ENCODE results near the gene MGMT.
"Not testable (repeated sequence)": the region's sequence is repeated elsewhere in the genome, so short reads cannot be mapped to it uniquely, and the experiment has no call there.

MGMT gene

DNA sequence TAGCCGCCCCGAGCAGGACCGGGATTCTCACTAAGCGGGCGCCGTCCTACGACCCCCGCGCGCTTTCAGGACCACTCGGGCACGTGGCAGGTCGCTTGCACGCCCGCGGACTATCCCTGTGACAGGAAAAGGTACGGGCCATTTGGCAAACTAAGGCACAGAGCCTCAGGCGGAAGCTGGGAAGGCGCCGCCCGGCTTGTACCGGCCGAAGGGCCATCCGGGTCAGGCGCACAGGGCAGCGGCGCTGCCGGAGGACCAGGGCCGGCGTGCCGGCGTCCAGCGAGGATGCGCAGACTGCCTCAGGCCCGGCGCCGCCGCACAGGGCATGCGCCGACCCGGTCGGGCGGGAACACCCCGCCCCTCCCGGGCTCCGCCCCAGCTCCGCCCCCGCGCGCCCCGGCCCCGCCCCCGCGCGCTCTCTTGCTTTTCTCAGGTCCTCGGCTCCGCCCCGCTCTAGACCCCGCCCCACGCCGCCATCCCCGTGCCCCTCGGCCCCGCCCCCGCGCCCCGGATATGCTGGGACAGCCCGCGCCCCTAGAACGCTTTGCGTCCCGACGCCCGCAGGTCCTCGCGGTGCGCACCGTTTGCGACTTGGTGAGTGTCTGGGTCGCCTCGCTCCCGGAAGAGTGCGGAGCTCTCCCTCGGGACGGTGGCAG is at the start of gene MGMT:
MGMT (plus strand) TSS at position 539 of the 656 bp plus-strand sequence.
- DNase-seq = no peak

DNA sequence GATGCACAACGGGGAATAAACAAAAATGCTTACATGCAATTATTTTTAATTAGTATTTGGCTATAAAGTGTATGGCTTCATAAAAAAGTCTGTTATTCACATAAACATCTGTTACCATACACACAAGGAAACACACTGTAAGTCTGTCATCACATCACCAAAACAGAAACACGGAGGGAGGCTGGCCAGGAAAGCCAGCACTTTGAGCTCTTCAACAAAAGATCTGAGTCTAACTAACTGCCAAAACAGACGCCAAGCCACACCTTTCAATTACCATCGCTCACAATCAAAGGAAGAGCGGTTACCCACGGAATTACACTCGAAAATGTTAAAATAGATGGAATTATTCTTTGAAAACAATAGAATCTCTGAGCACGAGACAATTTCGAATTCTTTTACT is 49.2 kb upstream of the MGMT start:
- DNase-seq = no peak

- no peak for DNase-seq
Measured at GRCh38 chr10:129418496-129419225, 48.4 kb upstream of the MGMT start.

DNA sequence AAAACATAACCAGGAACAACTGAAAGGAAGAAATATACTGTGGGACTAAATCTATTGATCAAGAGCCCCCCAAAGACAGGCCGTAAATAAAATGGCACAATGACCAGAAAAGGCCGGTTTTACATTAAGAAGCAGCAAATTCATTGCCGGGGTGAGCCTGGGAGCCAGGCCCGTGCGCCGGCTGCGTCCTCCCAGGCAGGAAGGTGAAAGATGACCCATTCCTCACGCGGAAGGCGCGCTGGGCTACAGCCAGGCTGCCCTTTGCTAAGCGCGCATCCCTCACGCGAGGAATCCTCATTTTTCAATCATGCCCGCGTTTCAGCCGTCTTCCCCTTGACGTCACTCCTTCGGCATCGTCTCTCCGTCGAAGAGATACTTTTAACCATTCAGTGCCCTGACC is 47.6 kb upstream of the MGMT start:
- no peak for DNase-seq

DNA sequence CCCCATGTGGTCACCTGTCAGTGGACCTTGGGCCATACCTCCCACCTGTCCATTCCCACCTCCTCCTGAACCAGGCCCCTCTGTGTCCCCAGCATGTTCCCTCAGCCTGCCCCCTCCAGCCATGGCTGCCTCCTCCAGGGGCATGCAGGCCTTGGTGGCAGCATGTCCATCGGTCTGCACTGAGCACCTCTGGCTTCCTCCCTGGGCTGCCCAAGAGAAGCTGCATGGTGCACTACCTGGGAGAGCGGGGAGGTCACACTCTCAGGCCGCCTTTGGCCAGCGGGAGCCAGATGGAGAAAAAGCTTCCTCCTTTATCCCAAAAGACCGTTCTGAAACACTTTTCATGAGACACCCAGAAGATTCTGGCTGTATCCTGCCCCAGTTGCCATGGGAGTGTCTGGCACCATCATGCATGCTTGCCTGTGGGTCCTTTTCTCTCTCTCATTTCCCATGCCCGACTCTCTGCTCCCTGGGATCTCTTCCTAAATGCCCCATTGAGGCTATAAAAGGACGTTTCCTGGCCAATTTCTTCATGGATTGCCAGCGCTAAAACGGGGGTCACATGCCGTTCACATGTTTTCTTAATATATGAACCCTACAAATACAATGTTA is 45.5 kb upstream of the MGMT start:
- DNase-seq = no peak

GRCh38 chr10:129424978-129425377 is 42.1 kb upstream of the MGMT start:
- no peak for DNase-seq

DNA sequence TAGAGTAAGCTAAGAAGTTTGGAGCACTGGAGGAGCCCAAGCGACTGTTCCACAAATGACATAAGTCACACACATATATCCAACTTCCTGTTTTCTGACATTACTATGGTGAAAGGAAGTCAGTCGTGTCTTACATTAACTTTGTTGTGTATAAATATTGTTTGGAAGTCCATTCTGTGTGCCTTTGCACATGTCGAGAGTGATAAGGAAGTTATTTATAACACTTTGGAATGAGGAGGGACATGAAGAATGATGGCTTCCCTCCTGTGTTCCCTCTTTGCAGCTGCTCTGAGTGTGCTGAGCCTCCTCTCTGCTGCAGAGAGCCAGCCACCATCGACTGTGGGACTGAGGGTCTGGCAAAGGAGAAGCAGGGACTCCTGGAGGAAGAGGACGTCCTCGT is 40.4 kb upstream of the MGMT start:
- DNase-seq = no peak

GRCh38 chr10:129433266-129433665 is 33.8 kb upstream of the MGMT start:
- DNase-seq = no peak

DNA sequence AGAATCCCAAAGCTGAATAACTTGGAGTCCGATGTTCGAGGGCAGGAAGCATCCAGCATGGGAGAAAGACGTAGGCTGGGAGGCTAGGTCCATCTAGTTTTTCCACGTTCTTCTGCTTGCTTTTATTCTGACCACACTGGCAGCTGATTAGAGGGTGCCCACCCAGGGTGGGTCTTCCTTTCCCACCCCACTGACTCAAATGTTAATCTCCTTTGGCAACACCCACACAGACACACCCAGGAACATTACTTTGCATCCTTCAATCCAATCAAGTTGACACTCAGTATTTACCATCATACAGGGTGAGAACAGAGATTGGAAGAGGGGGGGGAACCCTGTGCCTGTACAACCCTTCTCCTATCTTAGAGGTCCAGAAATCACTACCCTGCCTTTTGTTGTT is 31.3 kb upstream of the MGMT start:
- DNase-seq = not testable (repeated sequence)

- DNase-seq = no peak
Measured at GRCh38 chr10:129438024-129438423, 29.0 kb upstream of the MGMT start.

- DNase-seq = no peak
Measured at GRCh38 chr10:129440247-129440646, 26.8 kb upstream of the MGMT start.

DNA sequence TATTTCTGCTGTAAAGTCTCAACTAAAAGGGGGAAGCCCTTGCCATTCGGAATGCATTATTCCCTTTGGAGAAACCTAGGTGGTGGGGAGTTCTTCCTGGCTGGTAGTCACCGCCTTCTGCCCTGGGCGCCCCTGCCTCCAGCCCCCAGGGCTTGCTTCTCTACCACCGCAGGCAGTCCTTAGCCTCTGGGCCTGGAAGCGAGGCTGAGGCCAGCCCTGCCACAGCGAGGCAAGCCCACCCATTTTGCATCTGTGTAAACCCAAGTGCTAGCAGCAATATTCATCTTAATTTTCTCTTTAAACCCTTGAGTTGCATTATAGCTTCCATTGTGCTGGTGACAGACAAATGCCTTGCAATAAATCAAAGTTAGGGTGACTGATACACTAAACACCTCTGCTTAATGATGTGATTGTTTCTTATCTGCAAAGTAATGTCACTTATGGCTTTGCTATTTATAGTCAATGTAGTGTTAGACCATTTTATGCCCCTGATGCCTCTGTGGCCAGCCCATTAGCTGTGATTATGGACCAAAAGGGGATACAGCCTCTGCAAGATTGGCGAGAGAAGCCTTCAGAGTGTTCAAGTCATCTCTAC is 26.2 kb upstream of the MGMT start:
- no peak for DNase-seq

DNA sequence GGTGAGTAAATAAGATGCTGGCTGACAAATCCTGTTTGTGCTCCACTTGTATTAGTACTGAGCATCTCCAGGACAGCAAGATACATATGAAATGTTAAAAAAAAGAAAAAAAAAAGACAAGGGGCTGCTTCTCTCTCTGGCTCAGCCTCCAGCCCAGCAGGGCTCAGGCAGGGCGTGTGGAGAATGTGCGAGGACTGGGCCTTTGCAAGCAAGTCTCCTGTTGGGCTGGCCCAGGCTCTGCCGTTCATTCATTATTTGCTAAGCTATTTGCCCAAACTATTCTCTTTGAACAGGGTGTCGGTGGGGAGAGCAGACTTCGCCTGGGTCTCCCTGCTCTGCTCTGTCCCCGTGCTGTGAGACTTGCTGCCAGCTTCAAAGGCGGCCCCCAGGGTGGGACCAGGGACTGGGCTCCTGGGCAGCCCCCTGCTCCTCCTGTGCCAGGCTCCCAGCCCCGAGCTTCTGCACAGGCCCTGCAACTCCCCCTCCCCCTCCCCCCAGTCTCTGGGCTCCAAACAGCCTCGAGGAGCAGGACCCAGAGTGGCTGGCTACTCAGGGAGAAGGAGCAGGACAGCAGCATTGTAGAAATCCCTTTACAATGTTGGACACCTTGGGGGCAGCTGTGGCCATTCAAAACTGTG is 25.6 kb upstream of the MGMT start:
- no peak for DNase-seq

- no peak for DNase-seq
Measured at GRCh38 chr10:129442866-129443265, 24.2 kb upstream of the MGMT start.

- no peak for DNase-seq
Measured at GRCh38 chr10:129444359-129444758, 22.7 kb upstream of the MGMT start.

DNA sequence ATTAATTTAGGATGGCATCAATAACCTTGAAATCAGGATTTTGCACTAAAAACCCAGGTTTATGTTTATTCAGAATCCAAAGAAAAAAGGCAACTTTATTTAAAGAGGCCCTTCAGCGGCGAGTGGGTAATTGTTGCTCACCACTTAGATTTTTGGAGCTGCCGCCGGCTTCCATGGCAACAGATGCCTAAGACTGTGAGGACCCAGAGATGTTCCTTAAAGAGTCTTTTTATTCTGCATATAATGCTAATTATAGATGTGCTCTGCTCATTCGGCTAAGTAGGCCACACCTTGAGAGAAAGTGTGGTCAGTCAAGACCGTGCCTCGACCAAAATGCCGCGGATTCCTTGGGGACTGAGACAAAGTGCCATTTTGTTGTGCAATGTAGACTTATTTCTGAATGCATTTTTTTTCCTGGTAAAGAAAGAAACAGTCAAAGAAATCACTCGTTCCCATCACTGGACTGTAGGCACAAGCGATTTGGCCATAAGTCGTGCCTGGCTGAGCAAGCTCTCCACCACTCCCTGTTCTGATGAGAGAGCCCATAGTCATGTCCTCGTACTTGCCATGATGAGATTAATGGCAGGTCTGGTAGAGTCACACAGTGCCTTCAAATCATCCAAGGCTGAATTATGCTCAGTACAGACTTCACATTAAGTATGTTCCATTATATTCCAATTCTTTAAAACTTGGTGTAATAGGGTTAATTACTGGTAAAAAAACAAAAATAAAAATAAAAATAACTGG is 21.4 kb upstream of the MGMT start:
- DNase-seq = no peak

GRCh38 chr10:129446183-129446581 is 20.9 kb upstream of the MGMT start:
- DNase-seq = no peak

DNA sequence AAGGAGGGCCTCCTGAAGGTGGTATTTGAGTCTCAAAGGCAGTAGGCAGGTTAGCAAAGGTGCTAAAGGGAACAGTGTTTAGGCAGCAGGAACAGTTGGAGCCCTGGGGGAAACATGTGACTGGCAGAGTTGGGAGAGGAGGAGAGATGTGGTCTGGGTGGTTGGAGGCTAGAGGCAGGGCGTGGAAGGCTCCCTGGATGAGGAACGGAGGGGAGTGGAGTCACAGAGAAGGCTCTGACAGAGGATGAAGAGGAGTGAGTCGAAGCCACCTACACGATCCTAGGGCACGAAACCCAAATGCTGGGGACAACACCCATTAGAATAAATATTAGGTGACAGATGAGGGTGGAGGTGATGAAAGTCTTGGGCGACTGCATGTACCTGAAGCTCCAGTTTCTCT is 19.6 kb upstream of the MGMT start:
- no peak for DNase-seq

GRCh38 chr10:129448086-129448485 is 19.0 kb upstream of the MGMT start:
- DNase-seq = no peak

DNA sequence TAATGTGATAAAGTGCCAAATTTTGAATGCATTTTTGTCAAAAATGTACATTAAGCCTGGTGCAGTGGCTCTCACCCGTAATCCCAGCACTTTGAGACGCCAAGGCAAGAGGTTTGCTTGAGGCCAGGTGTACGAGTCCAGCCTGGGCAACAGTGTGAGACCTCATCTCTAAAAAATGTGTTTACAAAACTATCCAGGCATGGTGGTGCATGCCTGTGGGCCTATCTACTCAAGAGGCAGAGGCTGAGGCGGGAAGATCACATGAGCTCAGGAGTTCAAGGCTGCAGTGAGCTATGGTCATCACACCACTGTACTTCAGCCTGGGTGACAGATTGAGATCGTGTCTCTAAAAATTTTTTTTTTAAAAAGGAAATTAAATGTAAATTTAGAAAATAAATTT is 18.5 kb upstream of the MGMT start:
- DNase-seq = no peak

DNA sequence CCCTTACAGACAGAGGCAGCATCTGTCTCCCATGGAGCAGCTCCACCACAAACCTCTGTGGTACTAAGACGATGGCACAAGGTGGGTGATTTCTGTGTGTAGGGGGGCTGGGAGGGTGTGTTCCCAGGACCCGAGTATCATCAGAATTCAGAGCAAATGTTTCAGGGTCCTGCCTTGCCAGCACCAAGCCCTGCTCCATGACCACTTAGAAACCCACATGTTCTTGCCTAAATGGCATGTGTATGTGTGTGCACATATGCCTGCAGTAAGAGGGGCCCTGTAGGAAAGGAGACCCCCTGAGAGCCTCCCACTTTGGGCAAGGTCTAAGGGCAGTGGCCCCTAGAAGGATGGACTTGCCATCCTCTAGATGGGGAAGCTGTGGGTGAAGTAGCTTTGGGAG is 17.1 kb upstream of the MGMT start:
- no peak for DNase-seq

DNA sequence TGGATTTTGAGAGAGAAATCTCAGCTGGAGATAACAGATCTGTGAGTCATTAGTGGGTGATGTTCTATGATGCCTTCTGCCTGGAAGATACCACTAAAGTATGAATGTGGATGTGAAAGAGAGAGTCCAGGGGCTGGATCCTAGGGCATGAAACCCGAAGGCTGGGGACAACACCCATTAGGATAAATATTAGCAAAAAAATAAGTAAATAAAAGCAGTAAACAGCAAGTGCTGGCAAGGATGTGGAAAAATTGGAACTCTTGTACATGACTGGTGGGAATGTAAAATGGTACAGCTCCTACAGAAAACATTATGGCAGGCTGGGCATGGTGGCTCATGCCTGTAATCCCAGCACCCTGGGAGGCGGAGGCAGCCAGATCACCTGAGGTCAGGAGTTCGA is 16.6 kb upstream of the MGMT start:
- DNase-seq = no peak

- no peak for DNase-seq
Measured at GRCh38 chr10:129455625-129456024, 11.4 kb upstream of the MGMT start.
